Measurements from ENCODE around the gene BLOC1S1.

BLOC1S1 gene

GRCh38 chr12:55742719-55743405, 27.0 kb downstream of the BLOC1S1 start, which contains the start of gene GDF11:
Gene GDF11 (plus strand): TSS chr12:55743122. CDS start chr12:55743317, 195 bp downstream.
- Histone ChIP-seq H3K14ac (ENCODE audit: low read length) (peak within 1 kb of the TSS; percentile 87), H3K4me1 (ENCODE audit: control insufficient read depth in 2 of 2, insufficient read depth in 1 of 2, low read depth in 1 of 2, low read length in 2 of 2) (peaks cover 23 to 30% of the 10 kb centered on the region in 2 donors), H3K27ac (replicated peaks; ENCODE audit: low read length) (peak within 1 kb of the TSS; percentile 100), H2BK120ac (ENCODE audit: low read depth, low read length) (peak within 1 kb of the TSS; percentile 24), H3K18ac (ENCODE audit: low read length) (peak within 1 kb of the TSS; percentile 98), H4K8ac (ENCODE audit: low read depth, low read length) (peak within 1 kb of the TSS; percentile 94), H4K91ac (ENCODE audit: low read depth, low read length, poor library complexity) (no peak within 1 kb of the TSS), H3K9me3 (replicated peaks in 1 of 2; ENCODE audit: control insufficient read depth in 2 of 2, insufficient read depth in 1 of 2, low read depth in 1 of 2, low read length in 2 of 2) (no peaks in the 10 kb centered on the region), H2AK5ac (ENCODE audit: low read depth, low read length) (peak within 1 kb of the TSS; percentile 92), H3K9ac (ENCODE audit: low read depth, low read length, poor library complexity) (peak within 1 kb of the TSS; percentile 99), H3K4me2 (ENCODE audit: insufficient read depth, low read length, poor library complexity, severe bottlenecking) (peak within 1 kb of the TSS; percentile 83), H3K23ac (ENCODE audit: low read depth, low read length, poor library complexity) (peak within 1 kb of the TSS; percentile 94), H3K4me3 (ENCODE audit: low read length in 2 of 2) (peak within 1 kb of the TSS; percentile 97 to 98), H3K27me3 (ENCODE audit: control insufficient read depth in 3 of 3, insufficient read depth in 3 of 3, low read depth in 1 of 3, low read length in 3 of 3) (no peaks in the 10 kb centered on the region), H2AFZ (ENCODE audit: low read length) (peak within 1 kb of the TSS; percentile 85), H3K4ac (ENCODE audit: low read length) (peak within 1 kb of the TSS; percentile 58), H2BK15ac (ENCODE audit: low read length) (peak within 1 kb of the TSS; percentile 73), H2BK5ac (ENCODE audit: low read length) (peak within 1 kb of the TSS; percentile 99), H3K79me1 (ENCODE audit: low read depth, low read length) (no peaks in the 10 kb centered on the region), H2BK12ac (ENCODE audit: low read length) (peak within 1 kb of the TSS; percentile 14), H3K36me3 (replicated peaks in 1 of 2; ENCODE audit: control insufficient read depth in 2 of 2, insufficient read depth in 2 of 2, low read length in 2 of 2) (peaks cover 3 to 16% of the 10 kb centered on the region in 2 donors)
- peak; percentile 80 for DNase-seq (ENCODE audit: low spot score)
- WGBS, 2 donors (ENCODE audit: extremely low coverage in 2 of 2, insufficient read length in 2 of 2, insufficient replicate concordance in 1 of 2): no CpG with 5 or more reads among the region's 53 CpGs

GRCh38 chr12:55743406-55744339, 27.8 kb downstream of the BLOC1S1 start:
- peaks cover 25 to 29% of the 10 kb centered on the region in 2 donors for H3K4me1 ChIP-seq (ENCODE audit: control insufficient read depth in 2 of 2, insufficient read depth in 1 of 2, low read depth in 1 of 2, low read length in 2 of 2)
- no CpG with 5 or more reads among the region's 73 CpGs for WGBS, 2 donors (ENCODE audit: extremely low coverage in 2 of 2, insufficient read length in 2 of 2, insufficient replicate concordance in 1 of 2)

GRCh38 chr12:55744340-55745030, 28.6 kb downstream of the BLOC1S1 start:
- Histone ChIP-seq H3K14ac (ENCODE audit: low read length) (no peak overlapping the region), H3K4me2 (ENCODE audit: insufficient read depth, low read length, poor library complexity, severe bottlenecking) (peak overlapping the region; percentile 76), H4K8ac (ENCODE audit: low read depth, low read length) (peak overlapping the region; percentile 94), H3K4me3 (ENCODE audit: low read length in 2 of 2) (peak overlapping the region; percentile 97 to 98), H3K27ac (replicated peaks; ENCODE audit: low read length) (peak overlapping the region; percentile 100), H3K18ac (ENCODE audit: low read length) (peak overlapping the region; percentile 98), H3K9me3 (replicated peaks in 1 of 2; ENCODE audit: control insufficient read depth in 2 of 2, insufficient read depth in 1 of 2, low read depth in 1 of 2, low read length in 2 of 2) (no peaks in the 10 kb centered on the region), H2BK120ac (ENCODE audit: low read depth, low read length) (peak overlapping the region; percentile 56), H3K4ac (ENCODE audit: low read length) (no peak overlapping the region), H3K36me3 (replicated peaks in 1 of 2; ENCODE audit: control insufficient read depth in 2 of 2, insufficient read depth in 2 of 2, low read length in 2 of 2) (peaks cover 18 to 32% of the 10 kb centered on the region in 2 donors), H3K4me1 (ENCODE audit: control insufficient read depth in 2 of 2, insufficient read depth in 1 of 2, low read depth in 1 of 2, low read length in 2 of 2) (peaks cover 25 to 29% of the 10 kb centered on the region in 2 donors), H2AFZ (ENCODE audit: low read length) (peak overlapping the region; percentile 69), H3K27me3 (ENCODE audit: control insufficient read depth in 3 of 3, insufficient read depth in 3 of 3, low read depth in 1 of 3, low read length in 3 of 3) (no peaks in the 10 kb centered on the region), H2BK15ac (ENCODE audit: low read length) (peak overlapping the region; percentile 68), H3K9ac (ENCODE audit: low read depth, low read length, poor library complexity) (peak overlapping the region; percentile 99), H2BK12ac (ENCODE audit: low read length) (peak overlapping the region; percentile 14), H3K23ac (ENCODE audit: low read depth, low read length, poor library complexity) (peak overlapping the region; percentile 18), H2AK5ac (ENCODE audit: low read depth, low read length) (peak overlapping the region; percentile 92), H3K79me1 (ENCODE audit: low read depth, low read length) (peaks cover 5% of the 10 kb centered on the region), H2BK5ac (ENCODE audit: low read length) (peak overlapping the region; percentile 99), H4K91ac (ENCODE audit: low read depth, low read length, poor library complexity) (peak overlapping the region; percentile 40)
- DNase-seq (ENCODE audit: low spot score): no peak
- WGBS, 2 donors (ENCODE audit: extremely low coverage in 2 of 2, insufficient read length in 2 of 2, insufficient replicate concordance in 1 of 2): no CpG with 5 or more reads among the region's 11 CpGs

More at GRCh38 chr12:55743406-55744339, 27.8 kb downstream of the BLOC1S1 start:
- Histone ChIP-seq H3K4me2 (ENCODE audit: insufficient read depth, low read length, poor library complexity, severe bottlenecking) (peak overlapping the region; percentile 76), H4K8ac (ENCODE audit: low read depth, low read length) (peak overlapping the region; percentile 94), H2BK15ac (ENCODE audit: low read length) (peak overlapping the region; percentile 73), H3K79me1 (ENCODE audit: low read depth, low read length) (peaks cover 4% of the 10 kb centered on the region), H3K36me3 (replicated peaks in 1 of 2; ENCODE audit: control insufficient read depth in 2 of 2, insufficient read depth in 2 of 2, low read length in 2 of 2) (peaks cover 10 to 24% of the 10 kb centered on the region in 2 donors), H3K4ac (ENCODE audit: low read length) (peak overlapping the region; percentile 58), H4K91ac (ENCODE audit: low read depth, low read length, poor library complexity) (no peak overlapping the region), H3K14ac (ENCODE audit: low read length) (peak overlapping the region; percentile 87), H3K18ac (ENCODE audit: low read length) (peak overlapping the region; percentile 98), H2AFZ (ENCODE audit: low read length) (peak overlapping the region; percentile 69), H2AK5ac (ENCODE audit: low read depth, low read length) (peak overlapping the region; percentile 92), H3K27ac (replicated peaks; ENCODE audit: low read length) (peak overlapping the region; percentile 100), H3K4me3 (ENCODE audit: low read length in 2 of 2) (peak overlapping the region; percentile 97 to 98), H2BK120ac (ENCODE audit: low read depth, low read length) (peak overlapping the region; percentile 24), H2BK5ac (ENCODE audit: low read length) (peak overlapping the region; percentile 99), H3K23ac (ENCODE audit: low read depth, low read length, poor library complexity) (peak overlapping the region; percentile 94), H3K27me3 (ENCODE audit: control insufficient read depth in 3 of 3, insufficient read depth in 3 of 3, low read depth in 1 of 3, low read length in 3 of 3) (no peaks in the 10 kb centered on the region), H3K9ac (ENCODE audit: low read depth, low read length, poor library complexity) (peak overlapping the region; percentile 99), H2BK12ac (ENCODE audit: low read length) (peak overlapping the region; percentile 14), H3K9me3 (replicated peaks in 1 of 2; ENCODE audit: control insufficient read depth in 2 of 2, insufficient read depth in 1 of 2, low read depth in 1 of 2, low read length in 2 of 2) (no peaks in the 10 kb centered on the region)
- no peak for DNase-seq (ENCODE audit: low spot score)
